HL-60 (cell line): ENCODE results near the gene RNF112.

ENCODE experiments used
- DNase-seq, 2 experiments: peaks; one replicate each; pipeline ENCODE4 v3.0.0-alpha.2; 2010 to 2020; ENCODE audit warnings: low read depth in 1 of 2, low spot score in 1 of 2
- H3K27ac ChIP-seq: fragments of 250-450 bp; sonication (Bioruptor Pico); replicated peaks from 2 replicates; pipeline ENCODE4 v1.5.1; 2020; ENCODE audit warnings: mild to moderate bottlenecking, moderate library complexity
- H3K27me3 ChIP-seq: fragments of 250-450 bp; sonication (Bioruptor Pico); 2 replicates; pipeline ENCODE4 v1.5.1; 2021; ENCODE audit warnings: mild to moderate bottlenecking, moderate library complexity; ENCODE audit not compliant: insufficient read depth, poor library complexity, severe bottlenecking
- H3K4me3 ChIP-seq: replicated peaks from 2 replicates; pipeline ENCODE4 v1.5.1; 2011; ENCODE audit warnings: mild to moderate bottlenecking, control low read depth, low read length; ENCODE audit not compliant: insufficient read depth
- GABPA ChIP-seq: IDR thresholded peaks from 2 replicates; pipeline ENCODE4 v1.6.1; 2012; ENCODE audit warnings: low read depth
- POLR2AphosphoS5 ChIP-seq: IDR thresholded peaks from 2 replicates; pipeline ENCODE4 v1.6.1; 2012; ENCODE audit warnings: low read depth
- SPI1 ChIP-seq: IDR thresholded peaks from 2 replicates; pipeline ENCODE4 v1.6.1; 2012; ENCODE audit warnings: low read depth, mild to moderate bottlenecking, borderline replicate concordance
- TF ChIP-seq, protein P1 (sequence below): IDR thresholded peaks from one replicate; pipeline ENCODE4 v1.5.1; 2011; ENCODE audit warnings: low read length, control low read depth, inconsistent platforms; ENCODE audit not compliant: insufficient read depth
- TF ChIP-seq, protein P2 (sequence below): IDR thresholded peaks from 2 replicates; pipeline ENCODE4 v1.6.1; 2012; ENCODE audit warnings: low read depth; ENCODE audit not compliant: insufficient replicate concordance

RNF112 gene

DNA sequence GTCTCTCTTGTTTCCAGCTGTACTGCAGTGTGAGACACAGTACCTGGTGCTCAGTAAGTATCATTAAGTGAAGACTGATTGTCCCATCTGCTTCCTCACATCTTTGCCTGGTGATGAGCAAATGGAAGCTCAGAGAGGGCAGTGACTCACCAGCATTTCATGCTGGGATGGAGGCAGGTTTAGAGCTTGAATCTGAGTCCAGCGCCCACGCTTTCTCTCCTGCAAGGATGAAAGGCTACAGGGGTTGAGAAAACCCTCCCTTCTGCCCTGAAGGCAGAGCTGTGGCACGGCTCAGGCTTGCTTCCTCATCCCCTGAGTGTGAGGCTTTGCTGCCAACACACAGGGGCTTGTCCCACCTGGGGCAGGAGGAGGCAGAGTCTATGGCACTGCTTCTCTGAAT lies 1.5 kb upstream of the RNF112 start:
- no peak for DNase-seq

DNA sequence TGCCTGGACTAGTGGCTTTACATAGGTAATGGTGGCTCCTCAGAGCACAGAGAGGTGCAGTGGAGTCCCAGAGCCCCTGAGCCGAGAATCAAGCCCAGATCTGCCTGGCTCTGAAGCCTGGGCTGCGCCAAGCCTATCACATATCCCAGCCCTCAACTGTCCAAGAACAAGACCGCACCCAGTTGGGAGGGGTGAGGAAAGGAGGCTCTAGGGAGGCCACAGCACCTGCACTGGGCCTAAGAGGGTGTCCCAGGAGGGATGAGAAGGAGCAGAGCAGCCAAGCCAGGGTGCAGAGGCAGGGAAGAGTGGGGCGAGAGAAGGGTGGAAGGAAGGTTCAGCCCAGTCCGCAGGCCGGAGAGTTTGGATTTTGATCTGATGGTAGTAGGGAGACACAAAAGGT lies 941 bp upstream of the RNF112 start:
- TF ChIP-seq SPI1 (no peak), POLR2AphosphoS5 (no peak), GABPA (no peak)
- TF ChIP-seq, protein P1, sequence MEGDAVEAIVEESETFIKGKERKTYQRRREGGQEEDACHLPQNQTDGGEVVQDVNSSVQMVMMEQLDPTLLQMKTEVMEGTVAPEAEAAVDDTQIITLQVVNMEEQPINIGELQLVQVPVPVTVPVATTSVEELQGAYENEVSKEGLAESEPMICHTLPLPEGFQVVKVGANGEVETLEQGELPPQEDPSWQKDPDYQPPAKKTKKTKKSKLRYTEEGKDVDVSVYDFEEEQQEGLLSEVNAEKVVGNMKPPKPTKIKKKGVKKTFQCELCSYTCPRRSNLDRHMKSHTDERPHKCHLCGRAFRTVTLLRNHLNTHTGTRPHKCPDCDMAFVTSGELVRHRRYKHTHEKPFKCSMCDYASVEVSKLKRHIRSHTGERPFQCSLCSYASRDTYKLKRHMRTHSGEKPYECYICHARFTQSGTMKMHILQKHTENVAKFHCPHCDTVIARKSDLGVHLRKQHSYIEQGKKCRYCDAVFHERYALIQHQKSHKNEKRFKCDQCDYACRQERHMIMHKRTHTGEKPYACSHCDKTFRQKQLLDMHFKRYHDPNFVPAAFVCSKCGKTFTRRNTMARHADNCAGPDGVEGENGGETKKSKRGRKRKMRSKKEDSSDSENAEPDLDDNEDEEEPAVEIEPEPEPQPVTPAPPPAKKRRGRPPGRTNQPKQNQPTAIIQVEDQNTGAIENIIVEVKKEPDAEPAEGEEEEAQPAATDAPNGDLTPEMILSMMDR: no peak
- TF ChIP-seq, protein P2, sequence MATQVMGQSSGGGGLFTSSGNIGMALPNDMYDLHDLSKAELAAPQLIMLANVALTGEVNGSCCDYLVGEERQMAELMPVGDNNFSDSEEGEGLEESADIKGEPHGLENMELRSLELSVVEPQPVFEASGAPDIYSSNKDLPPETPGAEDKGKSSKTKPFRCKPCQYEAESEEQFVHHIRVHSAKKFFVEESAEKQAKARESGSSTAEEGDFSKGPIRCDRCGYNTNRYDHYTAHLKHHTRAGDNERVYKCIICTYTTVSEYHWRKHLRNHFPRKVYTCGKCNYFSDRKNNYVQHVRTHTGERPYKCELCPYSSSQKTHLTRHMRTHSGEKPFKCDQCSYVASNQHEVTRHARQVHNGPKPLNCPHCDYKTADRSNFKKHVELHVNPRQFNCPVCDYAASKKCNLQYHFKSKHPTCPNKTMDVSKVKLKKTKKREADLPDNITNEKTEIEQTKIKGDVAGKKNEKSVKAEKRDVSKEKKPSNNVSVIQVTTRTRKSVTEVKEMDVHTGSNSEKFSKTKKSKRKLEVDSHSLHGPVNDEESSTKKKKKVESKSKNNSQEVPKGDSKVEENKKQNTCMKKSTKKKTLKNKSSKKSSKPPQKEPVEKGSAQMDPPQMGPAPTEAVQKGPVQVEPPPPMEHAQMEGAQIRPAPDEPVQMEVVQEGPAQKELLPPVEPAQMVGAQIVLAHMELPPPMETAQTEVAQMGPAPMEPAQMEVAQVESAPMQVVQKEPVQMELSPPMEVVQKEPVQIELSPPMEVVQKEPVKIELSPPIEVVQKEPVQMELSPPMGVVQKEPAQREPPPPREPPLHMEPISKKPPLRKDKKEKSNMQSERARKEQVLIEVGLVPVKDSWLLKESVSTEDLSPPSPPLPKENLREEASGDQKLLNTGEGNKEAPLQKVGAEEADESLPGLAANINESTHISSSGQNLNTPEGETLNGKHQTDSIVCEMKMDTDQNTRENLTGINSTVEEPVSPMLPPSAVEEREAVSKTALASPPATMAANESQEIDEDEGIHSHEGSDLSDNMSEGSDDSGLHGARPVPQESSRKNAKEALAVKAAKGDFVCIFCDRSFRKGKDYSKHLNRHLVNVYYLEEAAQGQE: no peak
- DNase-seq: no peak
- H3K4me3 ChIP-seq: no peak overlapping the region
- H3K27ac ChIP-seq: no peak overlapping the region
- no peaks in the 10 kb centered on the region for H3K27me3 ChIP-seq

More for the DNA sequence above, 1.5 kb upstream of the RNF112 start:
- no peaks in the 10 kb centered on the region for H3K27me3 ChIP-seq
- no peak for TF ChIP-seq POLR2AphosphoS5
- no peak for TF ChIP-seq GABPA
- TF ChIP-seq, protein P2: no peak
- TF ChIP-seq SPI1: no peak
- TF ChIP-seq, protein P1: no peak
- H3K27ac ChIP-seq: no peak overlapping the region
- H3K4me3 ChIP-seq: no peak overlapping the region

DNA sequence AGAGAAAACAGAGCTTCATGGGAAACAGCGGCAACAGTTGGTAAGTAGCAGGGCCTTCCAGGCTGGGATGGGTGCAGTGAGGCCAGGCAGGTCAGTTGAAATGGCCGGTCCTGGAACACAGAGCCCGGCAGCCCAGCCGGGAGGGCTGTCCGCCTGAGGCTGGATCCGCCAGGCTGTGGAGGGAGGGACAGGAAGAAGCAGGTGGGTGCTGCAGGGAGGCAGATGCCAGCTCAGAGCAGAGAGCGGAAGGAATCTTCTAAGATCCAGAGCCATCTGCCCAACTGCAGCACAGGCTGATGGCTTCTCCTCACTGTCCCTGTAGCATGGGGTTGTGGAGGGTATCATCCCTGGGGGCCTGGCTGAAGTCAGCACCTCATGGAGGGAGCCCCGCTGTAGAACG lies 599 bp downstream of the RNF112 start:
- H3K27ac ChIP-seq: no peak overlapping the region
- DNase-seq: no peak
- H3K27me3 ChIP-seq: no peaks in the 10 kb centered on the region
- no peak overlapping the region for H3K4me3 ChIP-seq
- TF ChIP-seq, protein P1: no peak
- TF ChIP-seq POLR2AphosphoS5 (no peak), GABPA (no peak), SPI1 (no peak)
- TF ChIP-seq, protein P2: no peak
